Measurements from ENCODE around the gene TH.

DNA sequence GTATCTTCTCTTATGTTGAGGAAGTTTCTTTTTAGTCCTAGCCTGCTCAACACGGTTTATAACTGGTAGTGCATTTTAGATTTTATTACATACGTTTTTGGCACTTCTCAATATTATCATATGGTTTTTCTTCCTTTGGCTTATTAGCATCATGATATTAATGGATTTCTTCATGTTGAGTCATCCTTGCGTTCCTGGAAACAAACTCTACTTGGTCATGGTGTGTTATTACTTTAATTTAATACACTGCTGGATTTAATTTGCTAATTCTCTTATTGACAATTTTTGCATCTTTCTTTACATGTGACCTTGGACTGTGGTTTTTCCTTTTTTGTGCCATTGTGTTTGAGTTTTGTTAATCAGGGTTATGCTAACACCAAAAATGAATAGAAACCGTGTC, 52.9 kb downstream of the TH start:
- TF ChIP-seq POLR2AphosphoS5 (IDR thresholded peaks at IDR 0.05) (no peak), CTCF (IDR thresholded peaks at IDR 0.05) (no peak), POLR2A (IDR thresholded peaks at IDR 0.05) (no peak)

Measured in breast epithelium (tissue), 3 donors.